Coronary artery (tissue), 2 donors: ENCODE results near the gene RCCD1.

Experiments
- DNase-seq: peaks from one replicate; pipeline ENCODE4 v3.0.0-alpha.2; 2017; ENCODE audit warnings: low spot score
- H3K27ac ChIP-seq, 2 donors: fragments of 200-600 bp; sonication (generic); one replicate each; pipeline ENCODE4 v1.5.1; 2016 to 2019
- H3K4me3 ChIP-seq: fragments of 200-600 bp; sonication (generic); 2 replicates; pipeline ENCODE4 v1.5.1; 2016; ENCODE audit warnings: mild to moderate bottlenecking, moderate library complexity
- CTCF ChIP-seq: fragments of 200-600 bp; sonication (generic); IDR thresholded peaks from one replicate; pipeline ENCODE4 v1.5.1; 2019; ENCODE audit warnings: antibody characterized with exemption

The RCCD1 gene

GRCh38 chr15:90909976-90910375 is 44.7 kb upstream of the RCCD1 start:
- no peak overlapping the region for H3K4me3 ChIP-seq
- TF ChIP-seq CTCF = no peak
- no peak overlapping the region for H3K27ac ChIP-seq
- no peak for DNase-seq

GRCh38 chr15:90910441-90911301 is 44.0 kb upstream of the RCCD1 start:
- H3K27ac ChIP-seq = no peak overlapping the region
- H3K4me3 ChIP-seq = no peak overlapping the region
- no peak for DNase-seq

GRCh38 chr15:90911302-90911623 is 43.4 kb upstream of the RCCD1 start:
- no peak for TF ChIP-seq CTCF
- no peak overlapping the region for H3K27ac ChIP-seq
- H3K4me3 ChIP-seq = no peak overlapping the region
- no peak for DNase-seq

More at GRCh38 chr15:90910441-90911301, 44.0 kb upstream of the RCCD1 start:
- no peak for TF ChIP-seq CTCF

- DNase-seq = no peak
- no peak for TF ChIP-seq CTCF
- H3K27ac ChIP-seq = no peak overlapping the region
Measured at GRCh38 chr15:90911906-90912769, 42.5 kb upstream of the RCCD1 start.

GRCh38 chr15:90912770-90913075 is 42.0 kb upstream of the RCCD1 start:
- H3K27ac ChIP-seq = no peak overlapping the region
- no peak for DNase-seq

More at GRCh38 chr15:90911906-90912769, 42.5 kb upstream of the RCCD1 start:
- no peak overlapping the region for H3K4me3 ChIP-seq

GRCh38 chr15:90913398-90913944 is 41.2 kb upstream of the RCCD1 start:
- no peak for DNase-seq
- Histone ChIP-seq H3K4me3 (no peak overlapping the region), H3K27ac (no peak overlapping the region)
- no peak for TF ChIP-seq CTCF

More at GRCh38 chr15:90912770-90913075, 42.0 kb upstream of the RCCD1 start:
- no peak overlapping the region for H3K4me3 ChIP-seq
- no peak for TF ChIP-seq CTCF
